ENCODE results near the gene P2RY11.

The P2RY11 gene

GRCh38 chr19:10086591-10087192 lies 24.8 kb upstream of the P2RY11 start:
- peak overlapping the region; percentile 82 for H3K27ac ChIP-seq (ENCODE audit: low read depth, low read length)
- H3K4me1 ChIP-seq (ENCODE audit: control insufficient read depth, insufficient read depth, low read length), result no peaks in the 10 kb centered on the region
- H3K4me3 ChIP-seq (ENCODE audit: low read length), result peak overlapping the region; percentile 97
- H3K9ac ChIP-seq (ENCODE audit: low read length), result peak overlapping the region; percentile 80
- peaks cover 6% of the 10 kb centered on the region for H3K36me3 ChIP-seq (ENCODE audit: control insufficient read depth, insufficient read depth, low read length)
- no peaks in the 10 kb centered on the region for H3K27me3 ChIP-seq (ENCODE audit: control insufficient read depth, insufficient read depth, low read length)

- H3K9ac ChIP-seq (ENCODE audit: low read length), result no peak overlapping the region
Measured at GRCh38 chr19:10087296-10088061, 24.0 kb upstream of the P2RY11 start.

GRCh38 chr19:10088949-10089554 lies 22.4 kb upstream of the P2RY11 start:
- Histone ChIP-seq H3K27me3 (ENCODE audit: control insufficient read depth, insufficient read depth, low read length) (no peaks in the 10 kb centered on the region), H3K9ac (ENCODE audit: low read length) (no peak overlapping the region), H3K4me1 (ENCODE audit: control insufficient read depth, insufficient read depth, low read length) (no peaks in the 10 kb centered on the region), H3K36me3 (ENCODE audit: control insufficient read depth, insufficient read depth, low read length) (peaks cover 6% of the 10 kb centered on the region), H3K4me3 (ENCODE audit: low read length) (no peak overlapping the region), H3K27ac (ENCODE audit: low read depth, low read length) (no peak overlapping the region)

More at GRCh38 chr19:10087296-10088061, 24.0 kb upstream of the P2RY11 start:
- peak overlapping the region; percentile 97 for H3K4me3 ChIP-seq (ENCODE audit: low read length)
- H3K36me3 ChIP-seq (ENCODE audit: control insufficient read depth, insufficient read depth, low read length), result peaks cover 6% of the 10 kb centered on the region
- H3K27ac ChIP-seq (ENCODE audit: low read depth, low read length), result peak overlapping the region; percentile 82
- H3K27me3 ChIP-seq (ENCODE audit: control insufficient read depth, insufficient read depth, low read length), result no peaks in the 10 kb centered on the region
- H3K4me1 ChIP-seq (ENCODE audit: control insufficient read depth, insufficient read depth, low read length), result no peaks in the 10 kb centered on the region

GRCh38 chr19:10089801-10090375 lies 21.6 kb upstream of the P2RY11 start:
- Histone ChIP-seq H3K9ac (ENCODE audit: low read length) (no peak overlapping the region), H3K36me3 (ENCODE audit: control insufficient read depth, insufficient read depth, low read length) (peaks cover 6% of the 10 kb centered on the region), H3K27me3 (ENCODE audit: control insufficient read depth, insufficient read depth, low read length) (no peaks in the 10 kb centered on the region), H3K4me1 (ENCODE audit: control insufficient read depth, insufficient read depth, low read length) (no peaks in the 10 kb centered on the region), H3K4me3 (ENCODE audit: low read length) (no peak overlapping the region), H3K27ac (ENCODE audit: low read depth, low read length) (no peak overlapping the region)

GRCh38 chr19:10091370-10091687 lies 20.2 kb upstream of the P2RY11 start:
- Histone ChIP-seq H3K4me3 (ENCODE audit: low read length) (no peak overlapping the region), H3K4me1 (ENCODE audit: control insufficient read depth, insufficient read depth, low read length) (peaks cover 3% of the 10 kb centered on the region), H3K9ac (ENCODE audit: low read length) (no peak overlapping the region), H3K36me3 (ENCODE audit: control insufficient read depth, insufficient read depth, low read length) (peaks cover 6% of the 10 kb centered on the region), H3K27me3 (ENCODE audit: control insufficient read depth, insufficient read depth, low read length) (no peaks in the 10 kb centered on the region), H3K27ac (ENCODE audit: low read depth, low read length) (no peak overlapping the region)

- Histone ChIP-seq H3K9ac (ENCODE audit: low read length) (no peak overlapping the region), H3K4me1 (ENCODE audit: control insufficient read depth, insufficient read depth, low read length) (peaks cover 3% of the 10 kb centered on the region), H3K27me3 (ENCODE audit: control insufficient read depth, insufficient read depth, low read length) (no peaks in the 10 kb centered on the region), H3K4me3 (ENCODE audit: low read length) (no peak overlapping the region), H3K27ac (ENCODE audit: low read depth, low read length) (no peak overlapping the region), H3K36me3 (ENCODE audit: control insufficient read depth, insufficient read depth, low read length) (peaks cover 6% of the 10 kb centered on the region)
Measured at GRCh38 chr19:10091895-10092641, 19.4 kb upstream of the P2RY11 start.

- peaks cover 3% of the 10 kb centered on the region for H3K4me1 ChIP-seq (ENCODE audit: control insufficient read depth, insufficient read depth, low read length)
- no peaks in the 10 kb centered on the region for H3K27me3 ChIP-seq (ENCODE audit: control insufficient read depth, insufficient read depth, low read length)
- H3K4me3 ChIP-seq (ENCODE audit: low read length), result no peak overlapping the region
- no peak overlapping the region for H3K9ac ChIP-seq (ENCODE audit: low read length)
- no peak overlapping the region for H3K27ac ChIP-seq (ENCODE audit: low read depth, low read length)
- H3K36me3 ChIP-seq (ENCODE audit: control insufficient read depth, insufficient read depth, low read length), result peaks cover 6% of the 10 kb centered on the region
Measured at GRCh38 chr19:10092648-10093294, 18.7 kb upstream of the P2RY11 start.

- Histone ChIP-seq H3K4me1 (ENCODE audit: control insufficient read depth, insufficient read depth, low read length) (peaks cover 3% of the 10 kb centered on the region), H3K36me3 (ENCODE audit: control insufficient read depth, insufficient read depth, low read length) (peaks cover 6% of the 10 kb centered on the region), H3K27ac (ENCODE audit: low read depth, low read length) (no peak overlapping the region)
Measured at GRCh38 chr19:10093295-10094186, 18.0 kb upstream of the P2RY11 start.

GRCh38 chr19:10095622-10095947 lies 15.9 kb upstream of the P2RY11 start:
- no peaks in the 10 kb centered on the region for H3K36me3 ChIP-seq (ENCODE audit: control insufficient read depth, insufficient read depth, low read length)
- H3K4me1 ChIP-seq (ENCODE audit: control insufficient read depth, insufficient read depth, low read length), result peaks cover 3% of the 10 kb centered on the region
- H3K27me3 ChIP-seq (ENCODE audit: control insufficient read depth, insufficient read depth, low read length), result no peaks in the 10 kb centered on the region
- H3K9ac ChIP-seq (ENCODE audit: low read length), result no peak overlapping the region
- peak overlapping the region; percentile 39 for H3K27ac ChIP-seq (ENCODE audit: low read depth, low read length)
- H3K4me3 ChIP-seq (ENCODE audit: low read length), result peak overlapping the region; percentile 45

More at GRCh38 chr19:10093295-10094186, 18.0 kb upstream of the P2RY11 start:
- no peaks in the 10 kb centered on the region for H3K27me3 ChIP-seq (ENCODE audit: control insufficient read depth, insufficient read depth, low read length)
- H3K9ac ChIP-seq (ENCODE audit: low read length), result no peak overlapping the region
- no peak overlapping the region for H3K4me3 ChIP-seq (ENCODE audit: low read length)

GRCh38 chr19:10095948-10096614 lies 15.4 kb upstream of the P2RY11 start:
- Histone ChIP-seq H3K36me3 (ENCODE audit: control insufficient read depth, insufficient read depth, low read length) (no peaks in the 10 kb centered on the region), H3K9ac (ENCODE audit: low read length) (peak overlapping the region; percentile 32), H3K27me3 (ENCODE audit: control insufficient read depth, insufficient read depth, low read length) (no peaks in the 10 kb centered on the region), H3K4me1 (ENCODE audit: control insufficient read depth, insufficient read depth, low read length) (peaks cover 3% of the 10 kb centered on the region), H3K4me3 (ENCODE audit: low read length) (peak overlapping the region; percentile 65), H3K27ac (ENCODE audit: low read depth, low read length) (peak overlapping the region; percentile 58)

- no peaks in the 10 kb centered on the region for H3K27me3 ChIP-seq (ENCODE audit: control insufficient read depth, insufficient read depth, low read length)
- peak overlapping the region; percentile 58 for H3K27ac ChIP-seq (ENCODE audit: low read depth, low read length)
- H3K4me1 ChIP-seq (ENCODE audit: control insufficient read depth, insufficient read depth, low read length), result peaks cover 3% of the 10 kb centered on the region
- peak overlapping the region; percentile 32 for H3K9ac ChIP-seq (ENCODE audit: low read length)
- no peaks in the 10 kb centered on the region for H3K36me3 ChIP-seq (ENCODE audit: control insufficient read depth, insufficient read depth, low read length)
- peak overlapping the region; percentile 65 for H3K4me3 ChIP-seq (ENCODE audit: low read length)
Measured at GRCh38 chr19:10096615-10096963, 14.9 kb upstream of the P2RY11 start.
